Psoas muscle (tissue), 8 donors: ENCODE data around the gene RBM20. TPM values are rescaled to one million over a fixed set of nuclear protein-coding genes. Genes with fewer than 3 reads are reported as not detected.

ENCODE experiments used
- ATAC-seq, 4 donors: fragments of 200-7000 bp; cut with Tn5 transposase; one replicate each; pipeline ENCODE4 v1.9.1; 2020; ENCODE audit warnings: moderate library complexity in 3 of 4, mild to moderate bottlenecking in 2 of 4
- DNase-seq, 2 donors: peaks; one replicate each; pipeline ENCODE4 v3.0.0-alpha.2; 2020
- H3K27ac ChIP-seq: fragments of 200-600 bp; one replicate; pipeline ENCODE4 v1.8.0; 2022
- H3K27me3 ChIP-seq, 3 donors: fragments of 200-600 bp in 1 of 3; one replicate each; pipeline versions ENCODE4 v1.6.1 to v1.8.0; 2013 to 2022; ENCODE audit warnings: low read length in 2 of 3, mild to moderate bottlenecking in 2 of 3, moderate library complexity in 1 of 3; ENCODE audit not compliant: insufficient read depth in 3 of 3
- H3K36me3 ChIP-seq, 2 donors: fragments of 200-600 bp in 1 of 2; one replicate each; pipeline versions ENCODE4 v1.6.1 to v1.8.0; 2013 to 2022; ENCODE audit warnings: low read depth in 1 of 2, mild to moderate bottlenecking in 1 of 2, moderate library complexity in 1 of 2; ENCODE audit not compliant: insufficient read depth in 1 of 2
- H3K4me1 ChIP-seq: fragments of 200-600 bp; one replicate; pipeline ENCODE4 v1.8.0; 2022
- H3K4me3 ChIP-seq: fragments of 200-600 bp; one replicate; pipeline ENCODE4 v1.8.0; 2022; ENCODE audit warnings: mild to moderate bottlenecking
- H3K9me3 ChIP-seq: fragments of 200-600 bp; one replicate; pipeline ENCODE4 v1.8.0; 2022
- CTCF ChIP-seq: fragments of 200-600 bp; IDR thresholded peaks from one replicate; pipeline ENCODE4 v1.8.0; 2022; ENCODE audit warnings: antibody characterized with exemption
- whole genome bisulfite sequencing, 3 donors: extraction: QIAGEN DNeasy Blood & Tissue Kit; methylation state at CpG; one replicate each; pipeline versions ENCODE4 v1.1.6 to v1.1.7; 2013; 5-methylcytosine and 5-hydroxymethylcytosine counted together
- intact Hi-C, 2 donors: fragments of 100-400 bp; cut with DNase I; formaldehyde crosslinking; loops; one replicate each; pipeline versions ENCODE4 v1.11.0 to v1.14.2; 2022
- long read RNA-seq, 2 donors: library from polyadenylated mRNA; unstranded; transcript quantifications; one replicate each; pipeline ENCODE4 v2.0.0, GENCODE V29; 2021
- polyA plus RNA-seq, 3 donors: library from polyadenylated mRNA; stranded (reverse); fragments of 200-250 nt; gene quantifications; one replicate each; pipeline ENCODE4 v1.2.3, GENCODE V29; 2013
- total RNA-seq, 4 donors: library from RNA; stranded (reverse); fragmentation: NEBNext Ultra II Directional in 2 of 4; extraction: Animal tissue kit (Norgen Biotek cat#: 25700) in 2 of 4; gene quantifications; one replicate each; pipeline versions ENCODE4 v1.2.1 to v1.2.4, GENCODE V29; 2021 to 2023
- donor health status: healthy with polysubstance abuse.
- donor health status: DM: no; HTN: no; CAD: no; lungs with moderate emphysema.
- donor health status: Bipolar disorder and iron deficiency.
- donor health status: healthy.
- donor health status: DM: yes; HTN: yes; CAD: no.
- donor health status: DM: no; HTN: no; CAD: no.
- donor health status: DM: no; HTN: no; CAD: no.
- donor health status: DM: yes; HTN: yes; CAD: no.

The RBM20 gene
- total RNA-seq, result 10 to 100 TPM; 14.2 to 48.8 (median 25.1) TPM
- 10 to 100 TPM in 1 of 3 donors, 1 to 10 TPM in 2; 1.6 to 11.7 (median 6.7) TPM for polyA plus RNA-seq
- long read RNA-seq, donor 1, full-length matches to known transcripts, result 1 of 9 reads
- long read RNA-seq, donor 1, partial matches to known transcripts, result 7 of 9 reads
- long read RNA-seq, donor 1, other reads (novel, unspliced or antisense), result 1 of 9 reads
- long read RNA-seq, donor 2, full-length matches to known transcripts, result 3 of 75 reads
- long read RNA-seq, donor 2, partial matches to known transcripts, result 60 of 75 reads
- long read RNA-seq, donor 2, other reads (novel, unspliced or antisense), result 12 of 75 reads

GRCh38 chr10:110643653-110644597, at the start of gene RBM20:
Gene RBM20 (plus strand): TSS chr10:110644336. CDS start chr10:110644455, 119 bp downstream.
- intact Hi-C loops, result loop anchor here (5.0 kb wide), 2 partner anchors 33 to 38 kb away; no protein-coding TSS in a partner anchor
- Histone ChIP-seq H3K27ac (peak within 1 kb of the TSS; percentile 96), H3K4me3 (peak within 1 kb of the TSS; percentile 88), H3K27me3 (peaks cover 0 to 4% (median 0%) of the 10 kb centered on the region in 3 donors), H3K36me3 (no peaks in the 10 kb centered on the region), H3K4me1 (peaks cover 25% of the 10 kb centered on the region), H3K9me3 (no peaks in the 10 kb centered on the region)
- ATAC-seq (peak; percentile 80 to 87 (median 85)), DNase-seq (peak; percentile 62 to 89)
- WGBS, 3 donors, result 0 to 1% (median 0%) methylated on average over 52 to 106 of the region's 106 CpGs
- TF ChIP-seq CTCF, result no peak

GRCh38 chr10:110597476-110597875, 46.7 kb upstream of the RBM20 start:
- DNase-seq, result no peak
- Histone ChIP-seq H3K27me3 (no peaks in the 10 kb centered on the region), H3K4me1 (no peaks in the 10 kb centered on the region), H3K9me3 (no peaks in the 10 kb centered on the region), H3K27ac (no peak overlapping the region), H3K4me3 (no peak overlapping the region), H3K36me3 (peaks cover 7 to 100% of the 10 kb centered on the region in 2 donors)
- 75 to 85% (median 78%) methylated on average over 2 of the region's 2 CpGs for WGBS, 3 donors
- TF ChIP-seq CTCF, result no peak
- intact Hi-C loops, result no loop called here
- no peak for ATAC-seq

GRCh38 chr10:110600487-110601101, 43.5 kb upstream of the RBM20 start:
- 85 to 90% (median 86%) methylated on average over 2 of the region's 2 CpGs for WGBS, 3 donors
- intact Hi-C loops, result no loop called here
- H3K27ac ChIP-seq, result no peak overlapping the region

GRCh38 chr10:110601581-110601980, 42.6 kb upstream of the RBM20 start:
- H3K27me3 ChIP-seq, result no peaks in the 10 kb centered on the region
- no peak for TF ChIP-seq CTCF
- H3K4me3 ChIP-seq, result no peak overlapping the region
- H3K27ac ChIP-seq, result no peak overlapping the region
- no peak for DNase-seq
- intact Hi-C loops, result no loop called here
- 68 to 74% (median 74%) methylated on average over 4 of the region's 4 CpGs for WGBS, 3 donors
- H3K4me1 ChIP-seq, result no peaks in the 10 kb centered on the region
- no peak for ATAC-seq
- H3K9me3 ChIP-seq, result no peaks in the 10 kb centered on the region
- peaks cover 7 to 100% of the 10 kb centered on the region in 2 donors for H3K36me3 ChIP-seq

More at GRCh38 chr10:110600487-110601101, 43.5 kb upstream of the RBM20 start:
- no peaks in the 10 kb centered on the region for H3K27me3 ChIP-seq
- no peaks in the 10 kb centered on the region for H3K4me1 ChIP-seq
- peaks cover 7 to 100% of the 10 kb centered on the region in 2 donors for H3K36me3 ChIP-seq
- H3K9me3 ChIP-seq, result no peaks in the 10 kb centered on the region
- TF ChIP-seq CTCF, result peak; percentile 13
- DNase-seq (no peak), ATAC-seq (no peak)
- no peak overlapping the region for H3K4me3 ChIP-seq
